A673 (cell line): ENCODE measurements around the gene NRP2.

Experiments
- CTCF ChIP-seq: fragments of 300-800, 200-600 bp; sonication (generic); conservative IDR thresholded peaks from 2 replicates; pipeline ENCODE4 v1.5.1; 2017; ENCODE audit warnings: low read depth, mild to moderate bottlenecking, antibody characterized with exemption, low read length, moderate library complexity, mixed read lengths
- EZH2 ChIP-seq: fragments of 200-600 bp; sonication (generic); IDR thresholded peaks from 2 replicates; pipeline ENCODE4 v1.6.1; 2017; ENCODE audit warnings: borderline replicate concordance, low read depth, mild to moderate bottlenecking, mixed read lengths, antibody characterized with exemption, low read length; ENCODE audit not compliant: poor library complexity, severe bottlenecking

GRCh38 chr2:205789906-205790305 lies 107.6 kb downstream of the NRP2 start:
- no peak for TF ChIP-seq EZH2
- no peak for TF ChIP-seq CTCF
